ENCODE measurements around the gene C1orf167.

Gene C1orf167

GRCh38 chr1:11761285-11761684, 708 bp upstream of the C1orf167 start:
- DNase-seq (ENCODE audit: low read depth): no peak
- no peak overlapping the region for H3K4me3 ChIP-seq (ENCODE audit: control insufficient read depth, low read depth, low read length)
- TF ChIP-seq CTCF (conservative IDR thresholded peaks at IDR 0.05; ENCODE audit: control insufficient read depth, insufficient read depth, low read depth, low read length): no peak

GRCh38 chr1:11764115-11764514, 2.1 kb downstream of the C1orf167 start:
- no peak for DNase-seq (ENCODE audit: low read depth)
- no peak overlapping the region for H3K4me3 ChIP-seq (ENCODE audit: control insufficient read depth, low read depth, low read length)
- no peak for TF ChIP-seq CTCF (conservative IDR thresholded peaks at IDR 0.05; ENCODE audit: control insufficient read depth, insufficient read depth, low read depth, low read length)

GRCh38 chr1:11764519-11764918, 2.5 kb downstream of the C1orf167 start:
- no peak overlapping the region for H3K4me3 ChIP-seq (ENCODE audit: control insufficient read depth, low read depth, low read length)
- no peak for TF ChIP-seq CTCF (conservative IDR thresholded peaks at IDR 0.05; ENCODE audit: control insufficient read depth, insufficient read depth, low read depth, low read length)
- no peak for DNase-seq (ENCODE audit: low read depth)

GRCh38 chr1:11765661-11766428, 3.9 kb downstream of the C1orf167 start:
- no peak for TF ChIP-seq CTCF (conservative IDR thresholded peaks at IDR 0.05; ENCODE audit: control insufficient read depth, insufficient read depth, low read depth, low read length)
- H3K4me3 ChIP-seq (ENCODE audit: control insufficient read depth, low read depth, low read length): no peak overlapping the region
- no peak for DNase-seq (ENCODE audit: low read depth)

- no peak for DNase-seq (ENCODE audit: low read depth)
- TF ChIP-seq CTCF (conservative IDR thresholded peaks at IDR 0.05; ENCODE audit: control insufficient read depth, insufficient read depth, low read depth, low read length): no peak
Observed at GRCh38 chr1:11766429-11766776, 4.4 kb downstream of the C1orf167 start.

GRCh38 chr1:11767922-11768704, 6.1 kb downstream of the C1orf167 start:
- no peak for TF ChIP-seq CTCF (conservative IDR thresholded peaks at IDR 0.05; ENCODE audit: control insufficient read depth, insufficient read depth, low read depth, low read length)
- no peak overlapping the region for H3K4me3 ChIP-seq (ENCODE audit: control insufficient read depth, low read depth, low read length)
- DNase-seq (ENCODE audit: low read depth): peak; percentile 7

More at GRCh38 chr1:11766429-11766776, 4.4 kb downstream of the C1orf167 start:
- no peak overlapping the region for H3K4me3 ChIP-seq (ENCODE audit: control insufficient read depth, low read depth, low read length)
